GM12875 (cell line): ENCODE measurements around the gene BRF1.

Source experiments
- H3K4me3 ChIP-seq: one replicate; pipeline ENCODE4 v1.5.1; 2011; ENCODE audit warnings: low read depth, low read length, control low read depth
- TF ChIP-seq, protein P1 (sequence below): IDR thresholded peaks from 2 replicates; pipeline ENCODE4 v1.5.1; 2011; ENCODE audit warnings: low read depth, mild to moderate bottlenecking, control low read depth, inconsistent platforms, low read length, moderate library complexity, borderline replicate concordance; ENCODE audit not compliant: insufficient read depth

Gene BRF1

DNA sequence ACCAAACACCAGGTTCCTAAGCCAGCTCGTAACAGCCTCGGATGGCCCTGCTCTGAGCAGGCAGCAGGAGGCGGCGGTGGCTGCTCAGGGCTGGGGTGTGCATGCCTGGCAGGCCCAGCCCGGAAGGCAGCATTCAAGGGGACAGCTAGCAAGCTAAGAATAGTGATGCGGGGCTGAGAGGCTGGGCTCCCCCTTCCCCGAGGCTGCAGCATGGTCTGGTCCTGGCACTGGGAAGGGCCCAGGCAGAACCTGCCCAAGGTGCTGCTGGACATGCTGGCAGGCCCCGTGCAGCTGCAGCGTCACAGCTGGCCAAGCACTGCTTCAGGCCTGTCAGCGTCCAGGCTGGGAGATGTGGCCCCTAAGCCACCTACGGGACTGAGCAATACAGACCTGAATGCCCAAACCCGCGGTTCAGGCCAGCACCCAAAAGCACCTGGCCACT, 93.3 kb downstream of the BRF1 start:
- H3K4me3 ChIP-seq, result no peak overlapping the region
- TF ChIP-seq, protein P1, sequence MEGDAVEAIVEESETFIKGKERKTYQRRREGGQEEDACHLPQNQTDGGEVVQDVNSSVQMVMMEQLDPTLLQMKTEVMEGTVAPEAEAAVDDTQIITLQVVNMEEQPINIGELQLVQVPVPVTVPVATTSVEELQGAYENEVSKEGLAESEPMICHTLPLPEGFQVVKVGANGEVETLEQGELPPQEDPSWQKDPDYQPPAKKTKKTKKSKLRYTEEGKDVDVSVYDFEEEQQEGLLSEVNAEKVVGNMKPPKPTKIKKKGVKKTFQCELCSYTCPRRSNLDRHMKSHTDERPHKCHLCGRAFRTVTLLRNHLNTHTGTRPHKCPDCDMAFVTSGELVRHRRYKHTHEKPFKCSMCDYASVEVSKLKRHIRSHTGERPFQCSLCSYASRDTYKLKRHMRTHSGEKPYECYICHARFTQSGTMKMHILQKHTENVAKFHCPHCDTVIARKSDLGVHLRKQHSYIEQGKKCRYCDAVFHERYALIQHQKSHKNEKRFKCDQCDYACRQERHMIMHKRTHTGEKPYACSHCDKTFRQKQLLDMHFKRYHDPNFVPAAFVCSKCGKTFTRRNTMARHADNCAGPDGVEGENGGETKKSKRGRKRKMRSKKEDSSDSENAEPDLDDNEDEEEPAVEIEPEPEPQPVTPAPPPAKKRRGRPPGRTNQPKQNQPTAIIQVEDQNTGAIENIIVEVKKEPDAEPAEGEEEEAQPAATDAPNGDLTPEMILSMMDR, result no peak

DNA sequence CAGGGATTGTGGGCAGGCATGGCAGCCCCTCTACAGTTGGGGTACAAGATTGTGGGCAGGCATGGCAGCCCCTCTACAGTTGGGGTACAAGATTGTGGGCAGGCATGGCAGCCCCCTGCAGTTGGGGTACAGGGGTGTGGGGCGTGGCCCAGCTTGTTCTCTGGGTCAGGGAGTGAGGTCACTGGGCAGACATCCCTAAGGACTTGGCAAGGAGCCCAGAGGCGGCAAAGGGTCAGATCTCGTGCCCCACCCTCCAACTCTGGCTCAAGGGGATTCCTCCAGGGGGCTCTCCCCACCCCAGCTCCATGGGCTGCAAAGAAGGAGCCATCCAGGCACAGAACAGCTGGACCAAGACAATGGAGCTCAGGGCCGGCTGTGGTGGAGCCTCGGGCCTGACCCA, 93.9 kb downstream of the BRF1 start:
- no peak overlapping the region for H3K4me3 ChIP-seq
- TF ChIP-seq, protein P1, result no peak

DNA sequence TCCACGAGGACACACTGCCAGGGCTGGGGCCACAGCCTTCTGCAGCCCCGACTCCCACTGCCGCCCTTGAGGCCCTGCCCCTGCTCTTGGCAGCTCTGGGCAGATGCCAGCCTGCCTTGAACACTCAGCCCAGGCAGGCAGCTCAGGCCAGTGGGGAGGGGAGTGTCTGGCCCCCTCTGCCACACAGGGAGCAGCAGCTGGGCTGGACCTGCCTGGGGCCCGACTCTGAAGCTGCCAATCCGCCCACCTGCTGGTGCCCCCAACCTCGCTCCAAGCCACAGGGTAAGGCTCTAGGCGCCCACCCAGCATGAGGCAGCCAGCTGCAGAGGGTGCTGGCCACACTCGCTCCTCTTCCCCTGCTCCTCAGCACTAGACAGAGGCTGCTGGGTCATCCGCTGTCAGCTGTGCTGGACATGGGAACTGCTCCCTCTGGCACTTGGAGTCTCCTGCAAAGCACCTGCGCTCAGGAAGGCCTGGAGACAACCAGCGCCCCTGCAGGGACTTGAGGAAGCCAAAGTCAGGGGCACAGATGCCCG, 95.1 kb downstream of the BRF1 start:
- TF ChIP-seq, protein P1, result no peak
- no peak overlapping the region for H3K4me3 ChIP-seq

DNA sequence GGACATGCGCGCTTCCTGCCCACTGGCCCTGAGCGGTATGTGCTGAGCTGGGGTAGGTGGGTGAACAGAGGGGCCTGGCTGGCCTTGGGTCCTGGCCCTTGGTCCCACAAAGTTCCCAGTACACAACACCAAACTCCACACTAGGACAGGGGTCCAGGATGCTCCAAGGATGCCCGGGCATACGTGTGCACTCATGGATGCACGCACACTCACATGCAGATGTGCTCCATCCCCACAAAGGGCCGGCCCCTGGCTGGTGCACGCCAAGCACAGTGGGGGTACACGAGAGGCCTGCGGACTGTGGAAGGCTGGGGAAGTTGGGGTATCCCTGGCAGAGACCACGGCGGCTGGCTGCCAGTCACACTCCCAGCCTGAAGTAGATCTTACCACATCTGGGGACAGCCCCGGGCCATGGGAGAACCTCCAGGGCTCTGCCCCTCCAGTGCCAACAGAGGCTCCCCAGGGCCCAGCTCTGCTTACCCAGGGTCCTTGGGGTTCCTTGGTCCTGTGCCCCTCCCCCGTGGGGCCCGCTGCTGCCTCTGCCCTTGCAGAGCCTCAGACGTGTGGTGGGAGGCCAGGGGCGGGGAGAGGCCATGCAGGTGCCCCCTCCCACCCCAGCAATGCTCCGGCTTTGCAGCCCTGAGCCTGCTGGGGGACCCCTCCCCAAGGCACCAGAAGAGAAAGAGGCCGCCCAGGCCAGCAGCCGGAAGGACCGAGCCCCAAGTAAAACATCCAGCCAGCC, 95.7 kb downstream of the BRF1 start:
- H3K4me3 ChIP-seq, result no peak overlapping the region
- TF ChIP-seq, protein P1, result no peak

DNA sequence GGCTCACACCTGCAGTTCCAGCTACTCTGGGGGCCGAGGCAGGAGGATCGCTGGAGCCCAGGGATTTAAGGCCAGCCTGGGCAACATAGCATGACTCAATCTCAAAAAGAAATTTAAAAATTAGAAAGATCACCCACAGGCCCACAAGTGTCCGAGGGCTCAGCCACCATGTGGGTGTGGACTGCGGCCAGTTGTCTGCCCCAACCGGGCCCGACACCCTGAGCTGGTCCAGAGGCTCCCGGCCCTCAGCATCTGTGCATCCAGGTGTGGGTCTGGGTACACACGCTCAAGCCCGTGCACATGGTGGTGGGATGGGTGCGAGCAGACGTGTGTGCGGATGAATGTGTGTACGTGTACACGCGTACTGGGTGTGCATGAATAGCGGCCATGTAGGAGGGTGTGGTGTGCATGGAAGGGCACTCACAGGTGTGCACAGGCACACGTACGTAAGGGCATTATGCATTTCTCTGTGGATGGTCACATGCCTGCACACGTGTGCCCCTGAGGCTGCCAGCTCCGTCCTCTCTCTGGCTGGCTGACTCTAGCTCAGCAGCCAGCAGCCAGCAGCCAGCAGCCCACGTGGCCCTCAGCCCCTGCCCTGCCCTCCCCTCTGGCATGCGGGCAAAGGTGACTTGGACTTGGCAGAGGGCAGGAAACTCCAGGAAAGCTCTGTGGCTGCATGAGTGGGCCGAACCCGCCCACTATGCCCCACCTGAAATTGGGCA, 96.4 kb downstream of the BRF1 start:
- H3K4me3 ChIP-seq, result no peak overlapping the region
- TF ChIP-seq, protein P1, result no peak

DNA sequence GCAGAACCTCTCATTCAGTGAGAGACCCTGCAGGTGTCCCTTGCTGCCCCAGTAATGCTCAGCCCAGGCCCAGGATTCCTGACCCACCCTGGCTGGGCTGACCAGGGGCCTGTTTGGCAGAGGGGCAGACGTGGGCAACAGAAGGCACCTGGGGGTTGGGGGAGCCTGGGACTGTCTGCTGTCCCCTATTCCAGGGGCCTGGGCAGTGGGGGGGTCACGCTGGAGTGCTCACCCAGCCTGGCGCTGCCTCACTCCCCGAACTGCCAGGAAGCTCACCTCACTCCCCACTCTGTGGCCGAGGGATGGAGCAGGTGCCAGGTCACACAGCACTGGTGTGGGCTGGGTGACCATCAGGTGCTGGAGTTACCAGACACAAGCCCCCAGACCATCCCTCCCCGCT, 97.1 kb downstream of the BRF1 start:
- no peak overlapping the region for H3K4me3 ChIP-seq
- TF ChIP-seq, protein P1, result no peak
